ENCODE results near the gene KCNK3.

- no peak for TF ChIP-seq CTCF (conservative IDR thresholded peaks at IDR 0.05; ENCODE audit: low read length)
- TF ChIP-seq EZH2phosphoT487 (IDR thresholded peaks at IDR 0.05; ENCODE audit: borderline replicate concordance, low read depth, low read length) = no peak
These were observed 10.9 kb upstream of the KCNK3 start for GRCh38 chr2:26681656-26682055.
